GM12873 (cell line): ENCODE results near the gene TATDN2.

Source experiments
- CTCF ChIP-seq: IDR thresholded peaks from 2 replicates; pipeline ENCODE4 v1.5.1; 2012; ENCODE audit warnings: low read depth, mild to moderate bottlenecking, moderate library complexity, low read length, control low read depth; ENCODE audit not compliant: insufficient read depth; ENCODE audit errors: missing control alignments

The TATDN2 gene

GRCh38 chr3:10299679-10300078 is 51.4 kb downstream of the TATDN2 start:
- no peak for TF ChIP-seq CTCF

DNA sequence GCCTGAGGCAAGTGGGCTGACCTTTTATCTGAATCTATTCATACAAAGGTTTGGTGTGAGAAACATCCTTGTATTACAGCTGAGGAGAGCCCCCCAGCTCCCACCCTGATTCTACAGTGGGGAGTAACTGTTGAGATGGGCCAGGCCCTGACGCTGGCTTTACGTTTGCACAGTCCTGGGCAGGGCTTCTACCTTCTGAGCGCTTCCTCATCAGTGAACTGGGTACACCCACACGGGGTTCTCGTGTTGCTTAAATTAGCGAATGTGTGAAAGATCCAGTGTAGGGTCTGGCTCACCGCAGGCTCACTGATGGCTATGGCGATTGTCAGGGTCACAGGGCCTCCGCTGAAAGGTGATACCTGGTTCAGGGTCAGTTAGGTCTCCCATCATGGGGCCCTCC is 51.8 kb downstream of the TATDN2 start:
- TF ChIP-seq CTCF = no peak

- TF ChIP-seq CTCF = no peak
These were observed 54.8 kb downstream of the TATDN2 start for GRCh38 chr3:10303105-10303504.

DNA sequence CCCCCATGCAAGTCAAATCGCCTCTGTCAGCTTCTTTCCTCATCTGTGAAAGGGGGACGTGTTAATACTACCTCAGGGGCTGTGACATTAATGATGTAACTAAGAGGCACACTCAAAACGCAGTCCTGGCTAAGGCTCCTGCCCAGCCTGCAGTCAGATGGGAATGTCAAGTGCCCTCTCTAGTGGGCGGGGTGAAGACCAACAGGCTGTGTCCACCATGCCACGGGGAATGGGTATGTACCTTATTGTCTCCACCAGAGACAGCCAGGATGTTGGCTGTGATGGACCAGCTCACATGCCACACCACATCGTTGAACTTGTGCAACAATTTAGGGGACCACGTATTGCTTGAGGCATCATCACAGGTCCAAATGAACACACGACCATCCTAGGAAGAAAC is 55.5 kb downstream of the TATDN2 start:
- TF ChIP-seq CTCF = no peak

DNA sequence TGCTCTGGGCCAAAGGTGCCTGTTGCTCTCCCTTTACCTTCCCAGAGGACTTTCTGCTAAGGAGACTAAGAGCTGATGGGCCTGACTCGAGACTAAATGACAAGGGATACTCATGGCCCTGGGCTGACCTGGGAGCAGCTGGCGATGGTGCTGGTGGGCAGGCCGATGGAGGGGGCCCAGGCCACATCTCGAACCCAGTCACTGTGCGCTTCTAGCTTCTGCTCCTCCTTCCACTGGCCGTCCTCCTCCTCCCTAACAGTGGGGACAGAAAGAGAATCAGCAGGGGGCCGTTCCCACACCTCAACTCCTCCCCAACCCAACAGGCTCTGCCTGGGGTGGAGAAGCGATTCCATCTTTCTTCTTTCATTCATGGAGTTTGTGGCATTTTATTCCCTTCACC is 56.6 kb downstream of the TATDN2 start:
- TF ChIP-seq CTCF = no peak

GRCh38 chr3:10305331-10305902 is 57.2 kb downstream of the TATDN2 start:
- TF ChIP-seq CTCF = no peak

GRCh38 chr3:10306156-10306555 is 57.9 kb downstream of the TATDN2 start:
- no peak for TF ChIP-seq CTCF
